DOHH2 (cell line): Measurements from ENCODE around the gene CAPZB.

Experiments used
- CTCF ChIP-seq: fragments of 200-600 bp; sonication (generic); IDR thresholded peaks from one replicate; pipeline ENCODE4 v1.5.1; 2014; ENCODE audit warnings: antibody characterized with exemption, mild to moderate bottlenecking, low read depth, low read length; ENCODE audit not compliant: poor library complexity, severe bottlenecking
- EZH2phosphoT487 ChIP-seq: fragments of 200-600 bp; sonication (generic); IDR thresholded peaks from 2 replicates; pipeline ENCODE4 v1.6.1; 2017; ENCODE audit warnings: borderline replicate concordance, mild to moderate bottlenecking, antibody characterized with exemption, low read length, moderate library complexity, mixed read lengths

- no peak for TF ChIP-seq CTCF
- TF ChIP-seq EZH2phosphoT487 = no peak
These were observed 133.5 kb downstream of the CAPZB start for GRCh38 chr1:19351873-19352272.
